NT2/D1 (cell line): Measurements from ENCODE around the gene LAPTM4A.

Experiments used
- SUZ12 ChIP-seq: IDR thresholded peaks from 2 replicates; pipeline ENCODE4 v1.6.1; 2011; ENCODE audit not compliant: insufficient read length, insufficient read depth; ENCODE audit errors: extremely low read depth
- YY1 ChIP-seq: IDR thresholded peaks from 2 replicates; pipeline ENCODE4 v1.6.1; 2011; ENCODE audit not compliant: insufficient read length, insufficient read depth

DNA sequence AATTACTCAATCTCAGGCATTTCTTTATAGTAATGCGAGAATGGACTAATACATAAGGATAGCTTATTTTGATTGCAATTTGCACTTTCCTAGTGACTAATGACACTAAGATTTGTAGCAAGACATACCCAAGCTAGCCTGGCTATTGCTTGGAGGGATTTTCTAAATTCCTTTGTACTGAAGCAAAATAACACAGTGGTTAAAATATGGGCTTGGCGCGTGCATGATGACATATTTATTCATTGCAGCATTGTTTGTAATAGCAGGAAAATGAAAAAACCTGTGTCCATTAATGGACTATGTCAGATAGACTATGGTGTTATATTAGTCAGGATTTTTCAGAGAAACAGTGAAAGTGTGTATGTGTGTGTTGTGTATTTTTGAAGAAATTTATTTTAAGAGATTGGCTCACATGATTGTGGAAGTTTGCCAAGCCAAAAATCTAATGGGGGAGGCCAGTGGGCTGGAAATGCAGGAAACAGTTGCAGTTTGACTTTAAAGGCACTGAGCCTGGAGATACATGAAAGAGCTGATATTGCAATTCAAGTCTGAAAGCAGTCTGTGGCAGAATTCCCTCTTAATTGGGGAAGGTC is 16.7 kb upstream of the LAPTM4A start:
- TF ChIP-seq YY1 (no peak), SUZ12 (no peak)
